HepG2 (cell line): ENCODE data around the gene FANCF. TPM values are rescaled to one million over a fixed set of nuclear protein-coding genes. Genes with fewer than 3 reads are reported as not detected.

Experiments
- BCL6 ChIP-seq: IDR thresholded peaks from 2 replicates; pipeline ENCODE4 v1.6.1; 2016; ENCODE audit warnings: missing genetic modification reagents, missing compliant biosample characterization
- CC2D1A ChIP-seq: sonication (generic); formaldehyde crosslinking; IDR thresholded peaks from 2 replicates; pipeline ENCODE4 v1.8.1; 2023; ENCODE audit warnings: mild to moderate bottlenecking, missing genetic modification reagents
- HCFC1 ChIP-seq: fragments of 150-350 bp; IDR thresholded peaks from 2 replicates; pipeline ENCODE4 v1.6.1; 2014; ENCODE audit warnings: low read depth, low read length
- HNRNPK ChIP-seq: fragments of 200-400 bp; formaldehyde crosslinking; IDR thresholded peaks from 2 replicates; pipeline ENCODE4 v1.6.1; 2018; ENCODE audit warnings: low read length, low read depth, moderate library complexity, mild to moderate bottlenecking; ENCODE audit not compliant: poor library complexity, severe bottlenecking
- KAT8 ChIP-seq: IDR thresholded peaks from 2 replicates; pipeline ENCODE4 v1.6.1; 2016; ENCODE audit warnings: missing genetic modification reagents, missing compliant biosample characterization
- KDM5A ChIP-seq: fragments of 200-600 bp; sonication (generic); IDR thresholded peaks from 2 replicates; pipeline ENCODE4 v1.7.0; 2018; ENCODE audit warnings: antibody characterized with exemption, mild to moderate bottlenecking, low read length, borderline replicate concordance
- MXI1 ChIP-seq: IDR thresholded peaks from 3 replicates; pipeline ENCODE4 v1.6.1; 2012; ENCODE audit warnings: low read depth, low read length, inconsistent platforms, borderline replicate concordance
- NAIF1 ChIP-seq: sonication (generic); formaldehyde crosslinking; IDR thresholded peaks from 2 replicates; pipeline ENCODE4 v1.5.0; 2020; ENCODE audit warnings: mild to moderate bottlenecking, missing genetic modification reagents, borderline replicate concordance
- NR2F2 ChIP-seq: IDR thresholded peaks from 2 replicates; pipeline ENCODE4 v1.6.1; 2012; ENCODE audit warnings: low read depth, inconsistent platforms, borderline replicate concordance
- RFX5 ChIP-seq: IDR thresholded peaks from 2 replicates; pipeline ENCODE4 v1.6.1; 2011; ENCODE audit warnings: low read depth, low read length, improper control_type of control experiment
- RNF2 ChIP-seq: fragments of 450-650 bp; conservative IDR thresholded peaks from 2 replicates; pipeline ENCODE4 v1.6.1; 2016; ENCODE audit warnings: low read depth
- SATB2 ChIP-seq: sonication (generic); formaldehyde crosslinking; IDR thresholded peaks from 2 replicates; pipeline ENCODE4 v1.5.0; 2020; ENCODE audit warnings: missing genetic modification reagents
- SNAPC2 ChIP-seq: sonication (generic); formaldehyde crosslinking; IDR thresholded peaks from 2 replicates; pipeline ENCODE4 v1.8.1; 2022; ENCODE audit warnings: mild to moderate bottlenecking, missing genetic modification reagents
- SP5 ChIP-seq: IDR thresholded peaks from 2 replicates; pipeline ENCODE4 v1.6.1; 2016; ENCODE audit warnings: low read depth, borderline replicate concordance
- YEATS2 ChIP-seq: sonication (generic); formaldehyde crosslinking; IDR thresholded peaks from 2 replicates; pipeline ENCODE4 v1.4.0; 2020; ENCODE audit warnings: missing genetic modification reagents, borderline replicate concordance
- ZBTB38 ChIP-seq: sonication (generic); formaldehyde crosslinking; IDR thresholded peaks from 2 replicates; pipeline ENCODE4 v1.5.1; 2020; ENCODE audit warnings: mild to moderate bottlenecking, missing genetic modification reagents
- ZKSCAN1 ChIP-seq: fragments of 150-350 bp; IDR thresholded peaks from 2 replicates; pipeline ENCODE4 v1.6.1; 2014; ENCODE audit warnings: low read length
- ZKSCAN5 ChIP-seq: sonication (generic); formaldehyde crosslinking; IDR thresholded peaks from 2 replicates; pipeline ENCODE4 v1.5.1; 2020; ENCODE audit warnings: mild to moderate bottlenecking, missing genetic modification reagents
- ZNF274 ChIP-seq: sonication (generic); formaldehyde crosslinking; IDR thresholded peaks from 2 replicates; pipeline ENCODE4 v1.5.1; 2020; ENCODE audit warnings: mild to moderate bottlenecking, missing genetic modification reagents
- ZNF430 ChIP-seq: sonication (generic); formaldehyde crosslinking; IDR thresholded peaks from 2 replicates; pipeline ENCODE4 v1.9.0; 2021; ENCODE audit warnings: mild to moderate bottlenecking, missing genetic modification reagents
- ZNF510 ChIP-seq: sonication (generic); formaldehyde crosslinking; IDR thresholded peaks from 2 replicates; pipeline ENCODE4 v1.4.0; 2020; ENCODE audit warnings: low read depth, mild to moderate bottlenecking, missing genetic modification reagents
- ZNF672 ChIP-seq: sonication (generic); formaldehyde crosslinking; IDR thresholded peaks from 2 replicates; pipeline ENCODE4 v1.8.1; 2022; ENCODE audit warnings: missing genetic modification reagents
- ZNF780A ChIP-seq: sonication (generic); formaldehyde crosslinking; IDR thresholded peaks from 2 replicates; pipeline ENCODE4 v1.8.0; 2022; ENCODE audit warnings: mild to moderate bottlenecking, missing genetic modification reagents, moderate library complexity
- polyA plus RNA-seq, 8 experiments: library from polyadenylated mRNA; depleted of rRNA in 3 of 8; stranded (reverse) in 7 of 8; unstranded in 1 of 8; fragments of >200 nt; fragmentation: Illumina TruSeq in 4 of 8; extraction: Trizol in 4 of 8; gene quantifications; 2 replicates each; pipeline versions ENCODE4 v1.2.1 to v1.2.3, GENCODE V29; 2011 to 2016; ENCODE audit warnings: low read depth in 4 of 8, missing spikeins in 1 of 8, mixed read lengths in 1 of 8; ENCODE audit not compliant: insufficient read depth in 1 of 8
- total RNA-seq, 5 experiments: library from RNA; depleted of rRNA; stranded (reverse); fragments of >200 nt; fragmentation: Illumina TruSeq; extraction: Trizol; gene quantifications; 2 replicates each; pipeline ENCODE4 v1.2.3, GENCODE V29; 2016; ENCODE audit warnings: low read depth in 1 of 5
- TF ChIP-seq, protein P1 (sequence below): sonication (generic); formaldehyde crosslinking; IDR thresholded peaks from 2 replicates; pipeline ENCODE4 v1.4.0; 2020; ENCODE audit warnings: missing genetic modification reagents, borderline replicate concordance
- TF ChIP-seq, protein P2 (sequence below): sonication (generic); formaldehyde crosslinking; IDR thresholded peaks from 2 replicates; pipeline ENCODE4 v1.8.0; 2022; ENCODE audit warnings: mild to moderate bottlenecking, missing genetic modification reagents
- TF ChIP-seq, protein P3 (sequence below): sonication (generic); formaldehyde crosslinking; IDR thresholded peaks from 2 replicates; pipeline ENCODE4 v1.8.0; 2022; ENCODE audit warnings: missing genetic modification reagents, mild to moderate bottlenecking, inconsistent platforms, borderline replicate concordance

Gene FANCF
- total and polyA plus RNA-seq, 2 of the 13 experiments (the other 11 are each of a cell fraction or from before 2014, with no cell fraction given) = 2.5 to 9.7 TPM

- no peak for TF ChIP-seq ZKSCAN1
- TF ChIP-seq ZNF510 (CRISPR knock-in tag) = no peak
- peak; percentile 91 for TF ChIP-seq KAT8 (CRISPR knock-in tag)
- TF ChIP-seq, protein P1, sequence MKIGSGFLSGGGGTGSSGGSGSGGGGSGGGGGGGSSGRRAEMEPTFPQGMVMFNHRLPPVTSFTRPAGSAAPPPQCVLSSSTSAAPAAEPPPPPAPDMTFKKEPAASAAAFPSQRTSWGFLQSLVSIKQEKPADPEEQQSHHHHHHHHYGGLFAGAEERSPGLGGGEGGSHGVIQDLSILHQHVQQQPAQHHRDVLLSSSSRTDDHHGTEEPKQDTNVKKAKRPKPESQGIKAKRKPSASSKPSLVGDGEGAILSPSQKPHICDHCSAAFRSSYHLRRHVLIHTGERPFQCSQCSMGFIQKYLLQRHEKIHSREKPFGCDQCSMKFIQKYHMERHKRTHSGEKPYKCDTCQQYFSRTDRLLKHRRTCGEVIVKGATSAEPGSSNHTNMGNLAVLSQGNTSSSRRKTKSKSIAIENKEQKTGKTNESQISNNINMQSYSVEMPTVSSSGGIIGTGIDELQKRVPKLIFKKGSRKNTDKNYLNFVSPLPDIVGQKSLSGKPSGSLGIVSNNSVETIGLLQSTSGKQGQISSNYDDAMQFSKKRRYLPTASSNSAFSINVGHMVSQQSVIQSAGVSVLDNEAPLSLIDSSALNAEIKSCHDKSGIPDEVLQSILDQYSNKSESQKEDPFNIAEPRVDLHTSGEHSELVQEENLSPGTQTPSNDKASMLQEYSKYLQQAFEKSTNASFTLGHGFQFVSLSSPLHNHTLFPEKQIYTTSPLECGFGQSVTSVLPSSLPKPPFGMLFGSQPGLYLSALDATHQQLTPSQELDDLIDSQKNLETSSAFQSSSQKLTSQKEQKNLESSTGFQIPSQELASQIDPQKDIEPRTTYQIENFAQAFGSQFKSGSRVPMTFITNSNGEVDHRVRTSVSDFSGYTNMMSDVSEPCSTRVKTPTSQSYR (CRISPR knock-in tag) = peak; percentile 9; the same call in 1 of the 2 replicates
- no peak for TF ChIP-seq SNAPC2 (CRISPR knock-in tag)
- TF ChIP-seq ZBTB38 (CRISPR knock-in tag) = no peak
- TF ChIP-seq HCFC1 = peak; percentile 4; the same call in 1 of the 2 replicates
- TF ChIP-seq, protein P2, sequence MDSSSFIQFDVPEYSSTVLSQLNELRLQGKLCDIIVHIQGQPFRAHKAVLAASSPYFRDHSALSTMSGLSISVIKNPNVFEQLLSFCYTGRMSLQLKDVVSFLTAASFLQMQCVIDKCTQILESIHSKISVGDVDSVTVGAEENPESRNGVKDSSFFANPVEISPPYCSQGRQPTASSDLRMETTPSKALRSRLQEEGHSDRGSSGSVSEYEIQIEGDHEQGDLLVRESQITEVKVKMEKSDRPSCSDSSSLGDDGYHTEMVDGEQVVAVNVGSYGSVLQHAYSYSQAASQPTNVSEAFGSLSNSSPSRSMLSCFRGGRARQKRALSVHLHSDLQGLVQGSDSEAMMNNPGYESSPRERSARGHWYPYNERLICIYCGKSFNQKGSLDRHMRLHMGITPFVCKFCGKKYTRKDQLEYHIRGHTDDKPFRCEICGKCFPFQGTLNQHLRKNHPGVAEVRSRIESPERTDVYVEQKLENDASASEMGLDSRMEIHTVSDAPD (CRISPR knock-in tag) = 0 out of 2 replicates have a peak, but pooled peaks have one; percentile 40
- TF ChIP-seq ZNF672 (CRISPR knock-in tag) = no peak
- peak; percentile 10; the same call in 1 of the 2 replicates for TF ChIP-seq SP5 (CRISPR knock-in tag)
- peak; percentile 49 for TF ChIP-seq YEATS2 (CRISPR knock-in tag)
- TF ChIP-seq ZKSCAN5 (CRISPR knock-in tag) = no peak
- 0 out of 2 replicates have a peak, but pooled peaks have one; percentile 47 for TF ChIP-seq NAIF1
- 0 out of 2 replicates have a peak, but pooled peaks have one; percentile 39 for TF ChIP-seq NR2F2
- TF ChIP-seq, protein P3, sequence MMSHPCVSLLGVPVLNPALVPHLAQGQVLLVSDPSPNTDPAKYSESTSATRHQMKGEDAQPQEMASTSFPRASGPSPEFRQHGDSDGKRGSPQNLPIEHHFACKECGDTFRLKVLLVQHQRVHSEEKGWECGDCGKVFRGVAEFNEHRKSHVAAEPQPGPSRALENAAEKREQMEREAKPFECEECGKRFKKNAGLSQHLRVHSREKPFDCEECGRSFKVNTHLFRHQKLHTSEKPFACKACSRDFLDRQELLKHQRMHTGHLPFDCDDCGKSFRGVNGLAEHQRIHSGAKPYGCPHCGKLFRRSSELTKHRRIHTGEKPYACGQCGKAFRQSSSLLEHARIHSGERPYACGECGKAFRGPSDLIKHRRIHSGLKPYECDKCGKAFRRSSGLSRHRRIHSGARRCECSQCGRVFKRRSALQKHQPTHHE (CRISPR knock-in tag) = no peak
- TF ChIP-seq RFX5 = peak; percentile 80
- TF ChIP-seq SATB2 (CRISPR knock-in tag) = no peak
- TF ChIP-seq ZNF780A = no peak
- no peak for TF ChIP-seq HNRNPK
- TF ChIP-seq ZNF430 (CRISPR knock-in tag) = 0 out of 2 replicates have a peak, but pooled peaks have one; percentile 24
- no peak for TF ChIP-seq RNF2
- peak; percentile 72; the same call in 1 of the 3 replicates for TF ChIP-seq MXI1
- TF ChIP-seq ZNF274 = peak; percentile 88
- no peak for TF ChIP-seq BCL6 (CRISPR knock-in tag)
- peak; percentile 1; the same call in 1 of the 2 replicates for TF ChIP-seq KDM5A
- 0 out of 2 replicates have a peak, but pooled peaks have one; percentile 59 for TF ChIP-seq CC2D1A (CRISPR knock-in tag)
Observed at GRCh38 chr11:22625448-22626287, at the start of gene FANCF (continued).
